Heart left ventricle (tissue), 16 donors: ENCODE measurements around the gene CTTNBP2NL. TPM values are rescaled to one million over a fixed set of nuclear protein-coding genes. Genes with fewer than 3 reads are reported as not detected.

Source experiments
- ATAC-seq, 4 donors: fragments of 200-7000 bp; cut with Tn5 transposase; one replicate each; pipeline ENCODE4 v1.9.1; 2020 to 2022; ENCODE audit warnings: moderate library complexity in 4 of 4, mild to moderate bottlenecking in 3 of 4, moderate number of reproducible peaks in 1 of 4
- DNase-seq, 5 donors: peaks; one replicate each; pipeline ENCODE4 v3.0.0-alpha.2; 2020
- H3K27ac ChIP-seq, 12 donors: fragments of 200-600 bp; sonication (generic) in 4 of 12; one replicate each; pipeline versions ENCODE4 v1.5.0 to v1.8.0; 2016 to 2022; ENCODE audit warnings: mild to moderate bottlenecking in 2 of 12
- H3K27me3 ChIP-seq, 9 donors: fragments of 200-600 bp; sonication (generic) in 2 of 9; one replicate each; pipeline versions ENCODE4 v1.5.1 to v1.8.0; 2016 to 2022; ENCODE audit warnings: mild to moderate bottlenecking in 3 of 9
- H3K36me3 ChIP-seq, 9 donors: fragments of 200-600 bp; sonication (generic) in 2 of 9; one replicate each; pipeline versions ENCODE4 v1.5.0 to v1.8.0; 2018 to 2022; ENCODE audit warnings: mild to moderate bottlenecking in 2 of 9
- H3K4me1 ChIP-seq, 12 donors: fragments of 200-600 bp; sonication (generic) in 4 of 12; one replicate each; pipeline versions ENCODE4 v1.5.0 to v1.8.0; 2016 to 2022; ENCODE audit warnings: mild to moderate bottlenecking in 3 of 12
- H3K4me3 ChIP-seq, 12 donors: fragments of 200-600 bp; sonication (generic) in 4 of 12; one replicate each; pipeline versions ENCODE4 v1.5.0 to v1.8.0; 2017 to 2022; ENCODE audit warnings: mild to moderate bottlenecking in 9 of 12, moderate library complexity in 4 of 12
- H3K9me3 ChIP-seq, 12 donors: fragments of 200-600 bp; sonication (generic) in 4 of 12; one replicate each; pipeline versions ENCODE4 v1.5.0 to v1.8.0; 2016 to 2022; ENCODE audit warnings: mild to moderate bottlenecking in 1 of 12
- POLR2A ChIP-seq, 2 donors: fragments of 450-650 bp; IDR thresholded peaks; one replicate each; pipeline ENCODE4 v1.6.1; 2017; ENCODE audit warnings: antibody characterized with exemption in 2 of 2, mild to moderate bottlenecking in 2 of 2, moderate library complexity in 2 of 2
- WGBS, 4 donors: extraction: QIAGEN DNeasy Blood & Tissue Kit in 2 of 4; methylation state at CpG; one replicate each; pipeline versions ENCODE4 v1.1.5 to v1.1.7; 2013 to 2018; 5-methylcytosine and 5-hydroxymethylcytosine counted together
- intact Hi-C, 10 donors: fragments of 100-400 bp; cut with DNase I; formaldehyde crosslinking; loops; one replicate each; pipeline versions ENCODE4 v1.11.1 to v1.14.2; 2022
- polyA plus RNA-seq, 2 donors: library from polyadenylated mRNA; stranded (reverse); fragments of 200-250 nt; gene quantifications; one replicate each; pipeline ENCODE4 v1.2.3, GENCODE V29; 2013
- total RNA-seq, 9 donors: library from RNA; depleted of rRNA in 2 of 9; stranded (reverse); fragments of >200 nt in 2 of 9; fragmentation: NEBNext Ultra II Directional in 3 of 9; extraction: Animal tissue kit (Norgen Biotek cat#: 25700) in 3 of 9; gene quantifications; one replicate each; pipeline versions ENCODE4 v1.1.0 to v1.2.4, GENCODE V29; 2016 to 2023
- TF ChIP-seq, protein P1 (sequence below), 12 donors: fragments of 200-600 bp; sonication (generic) in 4 of 12; IDR thresholded peaks; one replicate each; pipeline versions ENCODE4 v1.5.0 to v1.8.0; 2018 to 2022; ENCODE audit warnings: antibody characterized with exemption in 12 of 12, mild to moderate bottlenecking in 5 of 12
- donor health status: ischemic (EF 13 %, LVEDD 7.1; RV severe dilation, severe dysfunction).
- donor health status: healthy with polysubstance abuse.
- donor health status: DM: no; HTN: yes; CAD: no.
- donor health status: DM: no; HTN: no; CAD: no.
- donor health status: ischemic (EF 25% LVEDD 6.9; RV normal size, moderate dysfunction).
- donor health status: ischemic (EF 25% LVEDD 5.7; RV mildly dilated, moderate dysfunction).
- donor health status: healthy.
- donor health status: DM: yes; HTN: yes; CAD: no.
- donor health status: ischemic (EF 35%, LVEDD 5.7; RV mildly dilated, moderate dysfunction).
- donor health status: nonischemic (EF 11% LVEDD 7.7; RV severe dilation, severe dysfunction).
- donor health status: DM: yes; HTN: yes; CAD: no.
- donor health status: PGD.
- donor health status: ischemic (EF 29% LVEDD 5.4; RV normal size, mild dysfunction).
- donor health status: nonischemic (EF 23%, LVEDD 6.1; RV moderate dilation, normal function).

Gene CTTNBP2NL
- total and polyA plus RNA-seq, 11 donors = 4.6 to 22.8 (median 14.1) TPM

DNA sequence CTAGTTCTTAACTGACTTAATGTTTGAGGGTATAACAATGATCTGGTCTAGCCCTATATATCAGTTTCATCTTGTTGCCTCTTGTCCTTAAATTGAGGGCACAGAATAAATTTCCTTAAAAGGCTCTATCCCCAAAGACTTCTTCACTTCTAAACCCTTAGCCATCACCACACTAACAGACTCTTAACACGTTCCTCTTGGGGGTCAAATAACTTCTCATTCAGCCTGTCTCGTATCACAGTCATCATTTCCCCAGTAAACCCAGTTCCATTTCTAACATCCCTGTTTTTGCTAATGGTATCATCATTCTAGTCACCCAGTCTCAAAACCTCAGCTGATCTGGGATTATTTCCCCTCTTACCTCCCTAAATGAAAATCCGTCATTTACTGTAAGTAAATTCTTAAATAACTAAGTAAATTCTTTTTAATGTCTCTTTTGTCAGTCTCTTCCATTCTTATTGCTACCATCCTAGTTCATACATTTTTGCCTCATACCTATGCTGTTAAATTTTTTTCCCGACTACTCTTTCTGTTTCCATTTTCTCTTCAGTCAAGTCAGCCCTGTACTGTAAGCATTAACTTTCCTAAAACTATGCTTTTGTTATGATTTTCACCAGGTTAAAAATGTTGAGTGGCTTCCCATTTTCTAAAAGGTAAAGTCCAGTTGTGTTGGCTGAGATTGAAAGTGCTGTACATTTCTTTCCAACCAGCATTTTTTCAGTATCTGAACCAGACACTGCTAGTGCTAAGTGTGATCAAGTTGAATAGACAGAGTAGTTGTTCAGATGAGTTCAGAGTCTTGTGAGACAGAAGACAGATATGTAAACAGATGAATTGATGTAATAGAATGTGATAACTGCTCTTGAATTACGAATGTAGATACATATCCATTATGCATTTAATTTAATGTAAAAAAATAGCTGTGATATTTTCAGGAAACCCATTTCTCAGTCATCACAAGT lies 6.9 kb downstream of the CTTNBP2NL start:
- DNase-seq (no peak), ATAC-seq (no peak)
- peaks cover 0 to 3% (median 0%) of the 10 kb centered on the region in 9 donors for H3K36me3 ChIP-seq
- intact Hi-C loops = no loop called here
- TF ChIP-seq, protein P1, sequence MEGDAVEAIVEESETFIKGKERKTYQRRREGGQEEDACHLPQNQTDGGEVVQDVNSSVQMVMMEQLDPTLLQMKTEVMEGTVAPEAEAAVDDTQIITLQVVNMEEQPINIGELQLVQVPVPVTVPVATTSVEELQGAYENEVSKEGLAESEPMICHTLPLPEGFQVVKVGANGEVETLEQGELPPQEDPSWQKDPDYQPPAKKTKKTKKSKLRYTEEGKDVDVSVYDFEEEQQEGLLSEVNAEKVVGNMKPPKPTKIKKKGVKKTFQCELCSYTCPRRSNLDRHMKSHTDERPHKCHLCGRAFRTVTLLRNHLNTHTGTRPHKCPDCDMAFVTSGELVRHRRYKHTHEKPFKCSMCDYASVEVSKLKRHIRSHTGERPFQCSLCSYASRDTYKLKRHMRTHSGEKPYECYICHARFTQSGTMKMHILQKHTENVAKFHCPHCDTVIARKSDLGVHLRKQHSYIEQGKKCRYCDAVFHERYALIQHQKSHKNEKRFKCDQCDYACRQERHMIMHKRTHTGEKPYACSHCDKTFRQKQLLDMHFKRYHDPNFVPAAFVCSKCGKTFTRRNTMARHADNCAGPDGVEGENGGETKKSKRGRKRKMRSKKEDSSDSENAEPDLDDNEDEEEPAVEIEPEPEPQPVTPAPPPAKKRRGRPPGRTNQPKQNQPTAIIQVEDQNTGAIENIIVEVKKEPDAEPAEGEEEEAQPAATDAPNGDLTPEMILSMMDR (IDR thresholded peaks at IDR 0.05) = no peak
- no peak for TF ChIP-seq POLR2A (IDR thresholded peaks at IDR 0.05)
- WGBS, 4 donors = 87 to 90% (median 90%) methylated on average over 5 of the region's 5 CpGs
- H3K27me3 ChIP-seq = no peaks in the 10 kb centered on the region
- H3K4me3 ChIP-seq = no peak overlapping the region
- H3K9me3 ChIP-seq = no peaks in the 10 kb centered on the region
- H3K27ac ChIP-seq = no peak overlapping the region
- H3K4me1 ChIP-seq = peaks cover 0 to 69% (median 31%) of the 10 kb centered on the region in 12 donors

DNA sequence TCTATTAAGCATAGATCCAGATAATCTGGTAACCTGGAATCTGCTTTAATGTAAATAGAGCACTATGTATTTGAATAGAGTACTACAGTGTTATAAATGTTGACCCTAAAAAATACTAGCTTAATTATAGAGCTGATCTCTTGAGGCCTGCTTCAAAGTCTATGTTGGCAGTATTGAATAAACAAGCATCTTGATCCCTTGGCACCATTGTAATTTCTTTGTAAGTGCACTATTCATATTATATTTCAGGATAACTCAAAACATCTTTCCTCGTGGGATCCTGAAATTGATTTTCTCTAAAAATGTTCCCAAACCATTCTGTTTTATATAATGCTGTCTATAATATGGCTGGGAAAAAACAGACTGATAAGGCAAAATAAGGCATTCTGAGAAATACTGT lies 10.8 kb downstream of the CTTNBP2NL start:
- H3K4me1 ChIP-seq = peaks cover 0 to 47% (median 18%) of the 10 kb centered on the region in 12 donors
- no peak overlapping the region for H3K4me3 ChIP-seq
- no peak for ATAC-seq
- DNase-seq = no peak
- 88 to 89% (median 88%) methylated on average over 1 of the region's 1 CpG for WGBS, 4 donors
- intact Hi-C loops = no loop called here
- H3K27ac ChIP-seq = no peak overlapping the region
- H3K36me3 ChIP-seq = peaks cover 0 to 5% (median 0%) of the 10 kb centered on the region in 9 donors
- H3K9me3 ChIP-seq = no peaks in the 10 kb centered on the region
- no peak for TF ChIP-seq POLR2A (IDR thresholded peaks at IDR 0.05)
- TF ChIP-seq, protein P1 (IDR thresholded peaks at IDR 0.05) = no peak
- no peaks in the 10 kb centered on the region for H3K27me3 ChIP-seq

DNA sequence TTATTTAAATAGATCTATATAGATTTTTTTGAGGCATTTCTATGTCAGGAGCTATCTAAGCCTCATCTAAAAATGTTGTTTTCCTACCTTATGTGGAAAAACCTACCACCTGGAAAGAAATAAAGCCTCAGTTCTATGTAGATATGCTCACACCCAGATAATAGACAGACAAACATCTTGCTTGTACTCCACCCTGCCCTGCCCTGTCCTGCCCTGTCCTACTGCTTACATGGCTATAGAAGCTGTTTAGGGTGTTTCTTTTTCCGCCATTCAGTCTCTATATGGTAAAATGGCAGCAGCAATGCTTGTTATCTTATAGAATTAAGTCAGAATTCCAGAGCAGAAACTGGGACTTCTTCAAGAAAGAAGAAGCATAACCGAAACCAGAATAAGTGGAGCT lies 13.4 kb downstream of the CTTNBP2NL start:
- DNase-seq (no peak), ATAC-seq (no peak)
- 96 to 99% (median 98%) methylated on average over 2 of the region's 2 CpGs for WGBS, 4 donors
- H3K4me1 ChIP-seq = peaks cover 0 to 25% (median 9%) of the 10 kb centered on the region in 12 donors
- no peak overlapping the region for H3K4me3 ChIP-seq
- H3K27me3 ChIP-seq = no peaks in the 10 kb centered on the region
- no peaks in the 10 kb centered on the region for H3K9me3 ChIP-seq
- intact Hi-C loops = no loop called here
- TF ChIP-seq, protein P1 (IDR thresholded peaks at IDR 0.05) = no peak
- TF ChIP-seq POLR2A (IDR thresholded peaks at IDR 0.05) = no peak
- H3K27ac ChIP-seq = no peak overlapping the region
- peaks cover 0 to 27% (median 18%) of the 10 kb centered on the region in 9 donors for H3K36me3 ChIP-seq

DNA sequence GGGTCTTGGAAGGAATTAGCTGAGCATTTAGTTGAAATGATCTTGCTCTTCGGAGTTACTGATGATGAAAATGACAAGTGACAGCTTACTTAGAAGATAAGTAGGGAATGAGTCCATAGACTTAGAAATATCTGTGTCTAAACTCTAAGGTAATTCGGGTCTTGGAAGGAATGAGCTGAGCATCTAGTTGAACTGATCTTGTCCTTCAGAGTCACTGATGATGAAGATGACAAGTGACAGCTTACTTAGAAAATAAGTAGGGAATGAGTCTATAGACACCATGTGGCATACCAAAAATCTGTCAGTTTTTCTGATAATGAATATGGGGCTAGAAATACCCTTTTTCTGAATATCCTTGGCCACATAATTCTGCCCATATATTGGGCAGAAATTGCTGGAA lies 14.7 kb downstream of the CTTNBP2NL start:
- no peak for ATAC-seq
- WGBS, 4 donors = 81 to 93% (median 86%) methylated on average over 2 of the region's 2 CpGs
- no peaks in the 10 kb centered on the region for H3K27me3 ChIP-seq
- H3K4me3 ChIP-seq = no peak overlapping the region
- intact Hi-C loops = no loop called here
- no peak for TF ChIP-seq POLR2A (IDR thresholded peaks at IDR 0.05)
- TF ChIP-seq, protein P1 (IDR thresholded peaks at IDR 0.05) = no peak
- H3K36me3 ChIP-seq = peaks cover 0 to 39% (median 22%) of the 10 kb centered on the region in 9 donors
- H3K27ac ChIP-seq = no peak overlapping the region
- peaks cover 0 to 22% (median 7%) of the 10 kb centered on the region in 12 donors for H3K4me1 ChIP-seq
- DNase-seq = no peak
- no peaks in the 10 kb centered on the region for H3K9me3 ChIP-seq
